Measurements from ENCODE around the gene INKA1. TPM values are rescaled to one million over a fixed set of nuclear protein-coding genes. Genes with fewer than 3 reads are reported as not detected.

Gene INKA1
- total RNA-seq, 1 experiment from 2014 or later, result 1.4 TPM

- Mint-ChIP-seq H3K27me3 (ENCODE audit: low read depth) (peaks cover 14% of the 10 kb centered on the region), H3K4me1 (peaks cover 3 to 8% of the 10 kb centered on the region in 2 experiments; a peak in 2 of 4 replicates), H3K36me3 (ENCODE audit: insufficient read depth in 1 of 3, low read depth in 3 of 3) (no peaks in the 10 kb centered on the region), H3K27ac (peak overlapping the region in 1 of 3 experiments; percentile 22; a peak in 1 of 7 replicates), H3K9me3 (no peaks in the 10 kb centered on the region), H3K4me3 (no peak overlapping the region)
- no peak overlapping the region for H3K56ac ChIP-seq (ENCODE audit: insufficient read length, low read depth, low read length)
- H3K27ac ChIP-seq (ENCODE audit: insufficient read length, low read depth, low read length), result no peak overlapping the region
- H3K79me2 ChIP-seq (ENCODE audit: insufficient read depth, low read length), result no peaks in the 10 kb centered on the region
- WGBS (ENCODE audit: extremely low coverage, insufficient read length, low lambda C conversion rate), result no CpG with 5 or more reads among the region's 24 CpGs
- no peaks in the 10 kb centered on the region for H4K20me1 ChIP-seq (ENCODE audit: control insufficient read depth, insufficient read depth, insufficient read length)
- no peaks in the 10 kb centered on the region; the same call in none of the 2 replicates for H3K27me3 ChIP-seq (ENCODE audit: insufficient read depth, low read length)
- H3K14ac ChIP-seq (ENCODE audit: insufficient read depth, low read length), result no peak overlapping the region
- DNase-seq, result no peak
- no peak overlapping the region for H3T11ph ChIP-seq (ENCODE audit: low read length)
- TF ChIP-seq CTCF (conservative IDR thresholded peaks at IDR 0.05), result no peak
- no peak overlapping the region for H4K8ac ChIP-seq (replicated peaks; ENCODE audit: insufficient read length, low read depth, low read length)
- no peak overlapping the region for H2BK15ac ChIP-seq (ENCODE audit: low read depth, low read length)
- H2BK20ac ChIP-seq (ENCODE audit: low read depth, low read length, poor library complexity, severe bottlenecking), result no peak overlapping the region
- H3K23ac ChIP-seq (ENCODE audit: insufficient read length, low read depth, low read length), result no peak overlapping the region
- H2BK5ac ChIP-seq (ENCODE audit: insufficient read length, low read length), result no peak overlapping the region
- H2AK5ac ChIP-seq (ENCODE audit: insufficient read length, low read length), result no peak overlapping the region
- H4K91ac ChIP-seq (ENCODE audit: insufficient read length, low read depth, low read length), result no peak overlapping the region
- H3K18ac ChIP-seq (ENCODE audit: insufficient read length, low read depth, low read length), result no peak overlapping the region
- no peaks in the 10 kb centered on the region for H3K4me1 ChIP-seq (ENCODE audit: insufficient read depth, low read length)
- no peak overlapping the region for H3K4ac ChIP-seq (ENCODE audit: low read depth, low read length)
- H3K9me3 ChIP-seq (ENCODE audit: control insufficient read depth, low read depth, low read length), result no peaks in the 10 kb centered on the region
- no peak overlapping the region for H2AFZ ChIP-seq (ENCODE audit: low read length)
- H3K79me1 ChIP-seq (ENCODE audit: insufficient read depth, low read depth, low read length, poor library complexity, severe bottlenecking), result no peaks in the 10 kb centered on the region
- no peak overlapping the region for H2BK12ac ChIP-seq (ENCODE audit: insufficient read length, low read depth, low read length)
- H2BK120ac ChIP-seq (ENCODE audit: low read depth, low read length, poor library complexity, severe bottlenecking), result no peak overlapping the region
- H3K23me2 ChIP-seq (ENCODE audit: insufficient read length, low read depth, low read length, poor library complexity, severe bottlenecking), result no peaks in the 10 kb centered on the region
- no peak overlapping the region for H3K4me2 ChIP-seq (ENCODE audit: insufficient read depth, insufficient read length, low read length)
- H4K5ac ChIP-seq (ENCODE audit: insufficient read length, low read depth, low read length), result no peak overlapping the region
- H3K9ac ChIP-seq (ENCODE audit: extremely low read depth, insufficient read length, low read length), result no peak overlapping the region
These were observed 7.8 kb upstream of the INKA1 start for GRCh38 chr3:49794926-49795905.
